PFSK-1 (cell line): Measurements from ENCODE around the gene TGFBRAP1.

Experiments
- POLR2AphosphoS5 ChIP-seq: IDR thresholded peaks from 2 replicates; pipeline ENCODE4 v1.6.1; 2012; ENCODE audit warnings: low read depth, mild to moderate bottlenecking, control low read depth, low read length, moderate library complexity
- REST ChIP-seq, 2 experiments: IDR thresholded peaks; 2 replicates each; pipeline versions ENCODE4 v1.6.1 to v1.8.0; 2011 to 2012; ENCODE audit warnings: low read depth in 2 of 2, low read length in 2 of 2, control low read depth in 1 of 2, inconsistent platforms in 1 of 2, mild to moderate bottlenecking in 1 of 2, moderate library complexity in 1 of 2; ENCODE audit not compliant: insufficient read depth in 1 of 2
- SIN3A ChIP-seq: IDR thresholded peaks from 2 replicates; pipeline ENCODE4 v1.6.1; 2012; ENCODE audit warnings: mild to moderate bottlenecking, low read length, moderate library complexity, borderline replicate concordance; ENCODE audit not compliant: insufficient read depth

DNA sequence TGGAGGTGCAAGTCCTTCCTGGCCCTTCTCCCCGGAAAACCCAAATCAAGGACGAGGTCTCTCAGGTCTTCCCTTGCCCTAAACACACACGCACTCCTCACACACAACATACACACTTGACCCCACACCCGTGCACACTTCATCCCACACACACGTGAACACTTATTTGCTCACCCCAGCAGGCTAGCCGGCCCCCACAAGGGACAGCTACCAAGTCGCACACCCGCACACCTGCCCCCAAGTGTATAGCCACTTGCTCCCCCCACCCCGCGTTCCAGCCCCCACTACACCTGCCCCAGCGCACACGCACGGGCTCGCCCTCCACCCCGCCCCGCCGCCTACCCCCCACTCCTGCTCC is 359 bp downstream of the TGFBRAP1 start:
- TF ChIP-seq SIN3A (no peak), POLR2AphosphoS5 (no peak), REST (IDR thresholded peaks at IDR 0.05; ENCODE audit: insufficient read depth in 1 of 2, low read depth in 2 of 2, low read length in 2 of 2) (no peak)
